Stimulated activated CD4-positive, alpha-beta T cell treated with anti-CD3 and anti-CD28 coated beads, Interleukin-2, amount 100 ng/mL, for 48 hours (primary cell): ENCODE data around the gene SH3BP1.
A peak's percentile ranks its signal among the peaks of the same experiment; 100 is the strongest.

Experiments
- DNase-seq, 2 donors: peaks; one replicate each; pipeline ENCODE4 v3.0.0-alpha.2; 2020

Gene SH3BP1

DNA sequence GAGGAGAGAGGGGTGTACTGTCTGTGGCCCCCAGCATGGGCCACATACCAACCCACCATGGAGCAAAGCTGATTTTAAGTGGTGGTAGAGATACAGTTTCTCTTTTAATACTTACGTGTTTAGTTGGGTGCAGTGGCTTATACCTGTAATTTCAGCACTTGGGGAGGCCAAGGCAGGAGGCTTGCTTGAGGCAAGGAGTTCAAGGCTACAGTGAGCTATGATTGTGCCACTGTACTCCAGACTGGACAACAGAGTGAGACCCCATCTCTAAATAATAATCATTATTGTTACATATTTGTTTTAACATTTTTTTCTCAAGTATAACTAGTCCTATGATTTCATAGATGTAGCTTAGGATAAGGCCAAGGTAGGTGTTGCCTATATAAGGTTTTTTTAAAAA, 22.0 kb upstream of the SH3BP1 start:
- DNase-seq = no peak

DNA sequence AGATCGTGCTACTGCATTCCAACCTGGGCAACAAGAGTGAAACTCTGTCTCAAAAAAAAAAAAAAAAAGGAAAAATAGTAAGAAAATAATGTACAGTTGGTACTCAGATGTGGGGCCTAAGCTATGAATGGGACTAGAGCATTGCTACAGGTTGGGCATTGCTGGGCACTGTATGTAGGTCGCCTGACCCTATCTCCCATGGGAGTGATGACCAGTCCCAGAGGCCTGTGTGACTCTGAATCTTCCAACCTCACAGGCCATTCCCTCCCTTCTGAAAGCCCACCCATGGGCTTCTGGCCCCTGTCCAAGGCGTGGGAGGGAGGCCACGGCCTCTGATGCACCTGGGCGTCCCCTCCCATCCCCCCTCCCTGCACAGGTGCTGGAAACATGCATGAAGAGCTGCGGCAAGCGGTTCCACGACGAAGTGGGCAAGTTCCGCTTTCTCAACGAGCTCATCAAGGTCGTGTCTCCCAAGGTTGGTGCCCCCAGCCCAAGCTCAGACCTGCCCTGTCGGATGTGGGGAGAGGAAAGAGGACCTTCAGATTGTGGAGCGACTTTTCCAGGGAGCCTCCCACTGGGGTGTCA, 21.3 kb upstream of the SH3BP1 start:
- DNase-seq = no peak

DNA sequence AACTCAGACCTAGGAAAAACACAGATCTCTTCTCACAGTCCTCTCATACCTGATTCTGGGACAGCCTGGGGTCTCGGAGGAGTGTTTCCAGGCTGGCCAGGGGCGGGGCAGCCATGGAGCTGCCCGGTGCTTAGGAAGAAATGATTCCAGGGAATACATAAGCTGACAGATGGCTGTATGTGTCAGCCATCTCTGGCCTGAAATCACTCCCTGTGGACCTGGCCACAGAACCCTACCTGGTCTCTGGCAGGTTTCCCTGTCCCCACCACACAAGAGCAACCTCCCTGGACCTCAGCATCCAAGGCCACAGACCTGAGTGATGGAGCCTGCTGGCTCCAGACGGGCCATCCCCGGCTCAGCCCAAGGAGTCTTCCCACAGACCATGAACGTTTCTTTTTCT, 20.8 kb upstream of the SH3BP1 start:
- DNase-seq = no peak

DNA sequence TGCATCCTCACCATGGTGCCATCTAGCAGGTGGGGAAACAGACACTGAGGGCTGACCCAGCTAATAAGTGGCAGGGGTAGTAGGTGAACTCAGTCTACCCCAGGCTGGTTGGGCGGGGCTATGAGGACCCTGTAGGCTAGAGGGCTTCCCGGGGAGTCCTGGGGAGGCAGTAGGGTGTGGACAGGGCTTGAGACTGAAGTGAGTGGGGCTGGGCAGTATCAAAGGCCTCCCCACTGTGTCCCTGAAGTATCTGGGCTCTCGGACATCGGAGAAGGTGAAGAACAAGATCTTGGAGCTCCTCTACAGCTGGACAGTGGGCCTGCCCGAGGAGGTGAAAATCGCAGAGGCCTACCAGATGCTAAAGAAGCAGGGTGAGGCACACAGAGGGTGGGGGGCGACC, 19.5 kb upstream of the SH3BP1 start:
- DNase-seq = no peak

DNA sequence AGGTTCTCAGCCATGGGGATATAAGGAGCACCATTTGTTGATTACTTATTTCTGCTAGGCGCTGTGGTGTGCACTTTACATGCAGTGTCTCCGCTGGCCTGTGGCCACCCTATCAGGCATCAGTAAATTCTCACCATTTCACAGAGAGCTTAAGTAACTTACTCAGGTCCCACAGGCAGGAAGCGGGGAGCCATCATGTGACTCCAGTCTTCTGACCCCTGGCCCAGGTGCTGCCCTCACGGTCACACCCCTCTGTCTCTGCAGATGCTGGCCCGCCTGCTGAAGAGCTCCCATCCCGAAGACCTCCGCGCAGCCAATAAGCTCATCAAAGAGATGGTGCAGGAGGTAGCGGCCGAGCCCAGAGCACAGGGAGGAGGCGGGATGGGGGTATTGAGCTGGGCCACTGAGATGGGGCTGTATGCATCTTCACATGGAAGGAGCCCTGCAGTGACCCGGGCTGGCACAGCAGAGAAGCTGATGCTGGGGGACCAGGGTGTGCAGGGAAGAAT, 18.1 kb upstream of the SH3BP1 start:
- no peak for DNase-seq

DNA sequence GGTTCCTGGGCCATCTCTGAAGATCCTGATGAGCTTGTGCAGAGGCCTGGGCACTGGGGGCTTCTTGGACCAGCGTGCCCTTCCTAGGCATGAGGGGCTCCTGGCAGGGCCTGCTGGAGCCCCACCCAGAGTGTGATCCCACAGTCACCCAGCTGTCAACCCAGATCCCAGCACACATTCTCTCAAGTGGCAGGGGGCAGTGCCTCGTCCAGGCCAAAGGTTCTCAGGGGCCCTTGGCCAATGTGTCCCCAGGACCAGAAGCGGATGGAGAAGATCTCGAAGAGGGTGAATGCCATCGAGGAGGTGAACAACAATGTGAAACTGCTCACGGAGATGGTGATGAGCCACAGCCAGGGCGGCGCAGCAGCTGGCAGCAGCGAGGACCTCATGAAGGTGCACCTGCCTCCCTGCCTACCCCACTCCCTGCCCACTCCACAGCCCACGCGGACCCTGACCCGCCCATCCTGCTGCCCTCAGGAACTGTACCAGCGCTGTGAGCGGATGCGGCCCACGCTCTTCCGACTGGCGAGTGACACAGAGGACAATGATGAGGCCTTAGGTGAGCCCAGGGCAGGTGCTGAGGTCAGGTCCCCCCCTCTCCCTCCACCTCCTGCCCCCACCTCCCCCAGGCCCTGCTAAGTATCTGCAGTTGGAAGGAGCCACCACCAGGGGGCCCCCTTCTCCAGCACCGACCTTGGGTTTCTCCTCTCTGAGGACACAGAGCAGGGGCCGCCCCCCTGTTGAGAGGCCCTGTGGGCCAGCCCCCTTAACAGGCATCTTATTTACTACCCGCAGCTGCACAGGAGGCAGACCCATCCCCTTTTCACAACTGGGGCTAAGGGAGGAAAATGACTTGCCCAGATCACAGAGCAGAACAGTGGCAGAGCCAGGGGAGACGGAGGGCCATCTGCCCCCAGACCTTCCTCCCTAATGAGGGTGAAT, 16.1 kb upstream of the SH3BP1 start:
- DNase-seq = peak; percentile 61 to 80

DNA sequence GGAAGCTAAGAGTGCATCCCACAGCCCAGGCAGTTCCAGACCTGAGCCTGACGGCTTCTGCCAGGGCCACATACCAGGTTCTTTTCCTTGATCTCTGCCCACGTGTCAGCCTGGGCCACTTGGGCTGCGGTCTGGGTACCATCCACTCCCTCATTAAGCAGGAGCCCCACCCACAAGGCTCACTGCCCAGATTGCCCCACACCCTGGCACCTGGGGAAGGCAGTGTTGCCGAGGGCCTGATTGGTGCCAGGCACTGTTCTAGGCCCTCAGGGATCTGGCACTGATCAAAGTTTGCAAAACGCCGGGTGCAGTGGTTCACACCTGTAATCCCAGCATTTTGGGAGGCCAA, 15.5 kb upstream of the SH3BP1 start:
- no peak for DNase-seq

DNA sequence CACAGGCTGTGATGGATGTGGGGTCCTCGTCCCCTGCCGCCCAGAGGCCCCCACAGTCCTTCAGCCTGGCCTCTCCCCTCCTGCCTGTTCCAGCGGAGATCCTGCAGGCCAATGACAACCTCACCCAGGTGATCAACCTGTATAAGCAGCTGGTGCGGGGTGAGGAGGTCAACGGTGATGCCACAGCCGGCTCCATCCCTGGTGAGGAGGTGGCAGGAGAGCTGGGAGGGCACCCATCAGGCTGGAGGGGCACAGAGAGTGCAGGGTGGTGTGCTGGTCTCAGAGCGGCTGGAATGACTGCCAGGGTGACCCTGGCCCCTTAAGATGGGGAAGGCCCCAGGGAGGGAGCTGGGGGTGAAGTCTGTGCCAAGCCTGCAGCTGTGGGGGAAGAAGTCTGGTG, 14.6 kb upstream of the SH3BP1 start:
- DNase-seq = no peak

DNA sequence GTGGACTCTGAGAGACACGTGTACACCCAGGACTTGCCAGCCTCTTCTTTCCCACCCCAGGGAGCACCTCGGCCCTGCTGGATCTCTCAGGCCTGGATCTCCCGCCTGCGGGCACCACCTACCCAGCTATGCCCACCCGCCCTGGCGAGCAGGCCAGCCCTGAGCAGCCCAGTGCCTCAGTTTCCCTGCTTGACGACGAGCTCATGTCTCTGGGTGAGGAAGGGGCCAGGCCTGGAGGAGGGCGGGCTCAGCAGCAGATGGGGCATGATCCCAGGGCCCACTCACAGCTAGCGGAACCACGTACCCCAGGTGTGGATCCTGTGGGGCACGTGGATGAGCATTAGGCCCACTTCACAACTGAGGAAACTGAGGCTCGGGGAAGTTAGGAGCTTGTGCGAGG, 13.7 kb upstream of the SH3BP1 start:
- no peak for DNase-seq

DNA sequence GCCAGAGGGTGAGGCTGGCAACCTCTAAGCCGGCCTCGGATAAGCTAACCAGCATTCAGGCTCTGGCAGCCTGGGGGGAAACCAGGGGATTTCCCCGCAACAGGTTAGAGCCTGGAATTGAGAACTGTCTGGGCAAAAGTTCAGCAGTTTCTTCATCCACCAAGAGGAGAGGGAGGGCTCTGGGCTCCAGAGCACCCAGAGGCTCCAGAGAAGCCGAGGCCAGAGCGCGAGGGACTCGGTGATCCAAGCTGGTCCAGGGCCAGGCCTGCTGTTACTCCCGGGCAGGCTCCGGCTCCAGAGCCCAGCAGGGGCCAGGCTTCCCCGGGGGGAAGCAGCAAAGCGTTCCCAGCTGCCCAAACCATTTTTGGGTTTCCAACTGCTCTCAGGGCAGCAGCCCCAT, 13.3 kb upstream of the SH3BP1 start:
- DNase-seq = no peak

DNA sequence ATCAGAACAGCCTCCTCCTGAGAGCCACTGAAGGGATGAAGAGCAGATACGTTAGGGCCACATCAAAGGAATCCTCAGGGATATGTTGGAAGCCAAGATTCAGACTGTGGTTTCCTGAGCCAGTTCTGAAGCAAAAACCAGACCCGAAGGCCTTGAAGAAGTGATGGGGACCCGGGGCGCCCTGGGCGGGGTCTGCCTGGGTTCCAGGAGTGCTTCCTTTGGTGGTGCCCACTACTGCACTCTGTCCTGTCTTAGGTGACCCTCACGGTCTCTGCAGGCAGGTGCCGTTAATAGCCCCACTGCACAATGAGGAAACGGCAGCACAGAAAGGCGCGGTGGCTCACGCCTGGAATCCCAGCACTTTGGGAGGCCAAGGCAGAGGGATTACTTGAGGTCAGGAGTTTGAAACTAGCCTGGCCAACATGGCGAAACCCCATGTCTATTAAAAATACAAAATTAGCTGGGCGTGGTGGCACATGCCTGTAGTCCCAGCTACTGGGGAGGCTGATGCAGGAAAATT, 12.9 kb upstream of the SH3BP1 start:
- no peak for DNase-seq

DNA sequence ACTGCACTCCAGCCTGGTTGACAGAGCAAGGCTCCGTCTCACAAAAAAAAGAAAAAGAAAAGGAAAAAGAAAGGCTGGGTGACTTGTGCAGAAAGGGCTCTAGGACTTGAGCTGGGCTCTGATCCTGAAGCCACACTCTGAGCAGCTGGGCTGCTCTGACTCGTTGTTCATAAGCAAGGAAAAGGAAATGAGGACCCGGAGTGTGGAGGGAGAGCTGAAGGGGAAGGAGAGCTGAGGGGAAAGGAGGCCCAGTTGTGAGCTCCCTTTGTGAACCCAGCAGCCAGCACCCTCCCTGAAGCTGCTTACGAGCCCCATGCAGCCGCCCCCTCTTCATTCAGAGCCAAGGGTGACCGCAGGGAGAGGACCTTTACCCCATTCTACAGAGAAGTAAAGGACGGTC, 12.3 kb upstream of the SH3BP1 start:
- no peak for DNase-seq

DNA sequence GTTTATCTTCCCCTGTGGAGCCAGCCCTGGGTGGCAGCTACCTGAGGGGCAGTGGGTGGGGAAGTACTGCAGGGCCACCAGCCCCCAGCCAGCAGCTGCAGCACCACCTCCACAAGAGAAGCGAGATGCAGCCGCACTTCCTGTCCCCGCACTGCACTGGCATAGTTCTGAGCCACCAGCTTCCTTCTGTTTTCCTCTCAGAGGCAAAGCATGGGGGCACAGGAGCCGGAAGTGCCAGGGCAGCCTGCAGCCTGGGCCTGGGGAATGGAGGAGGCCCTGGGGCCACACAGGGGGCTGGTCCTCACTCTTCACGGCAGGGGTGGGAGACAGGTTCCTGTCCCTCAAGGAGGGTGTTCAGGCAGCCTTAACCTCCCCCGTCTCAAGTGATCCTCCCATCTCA, 11.9 kb upstream of the SH3BP1 start:
- DNase-seq = no peak

DNA sequence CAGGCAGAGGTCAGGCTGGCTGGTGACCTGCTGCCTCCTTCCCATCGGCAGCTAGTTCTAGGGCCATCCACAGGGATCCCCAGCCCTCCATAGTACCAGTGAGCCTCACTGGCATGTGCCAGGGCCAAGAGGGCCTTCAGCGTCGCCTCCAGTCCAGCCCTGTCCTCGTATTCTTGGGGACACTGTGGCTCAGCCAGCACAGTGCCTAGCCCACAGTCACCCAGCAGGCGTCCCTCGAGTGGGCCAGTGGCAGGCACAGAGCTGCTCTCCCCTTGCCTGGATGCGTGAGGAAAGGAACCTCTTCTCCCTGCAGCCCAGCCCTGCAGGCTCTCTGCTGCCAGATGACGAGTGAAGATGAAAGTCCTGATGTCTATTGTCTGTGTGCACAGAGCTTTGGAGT, 10.6 kb upstream of the SH3BP1 start:
- no peak for DNase-seq

DNA sequence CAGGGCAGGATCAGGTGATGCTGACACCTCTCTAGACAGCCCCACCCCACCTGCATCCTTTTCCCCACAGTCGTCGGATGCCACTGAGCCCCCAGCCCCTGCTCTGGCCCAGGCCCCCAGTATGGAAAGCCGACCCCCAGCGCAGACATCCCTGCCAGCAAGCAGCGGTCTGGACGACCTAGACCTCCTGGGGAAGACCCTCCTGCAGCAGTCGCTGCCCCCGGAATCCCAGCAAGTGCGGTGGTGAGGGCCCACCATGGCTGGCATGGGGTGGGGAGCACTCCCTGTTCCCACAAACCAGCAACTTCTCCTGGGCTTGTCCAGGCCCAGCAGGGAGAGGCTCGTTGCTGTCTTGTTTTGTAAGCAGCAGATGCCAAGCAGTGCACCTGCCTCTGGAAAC, 9.5 kb upstream of the SH3BP1 start:
- DNase-seq = no peak

DNA sequence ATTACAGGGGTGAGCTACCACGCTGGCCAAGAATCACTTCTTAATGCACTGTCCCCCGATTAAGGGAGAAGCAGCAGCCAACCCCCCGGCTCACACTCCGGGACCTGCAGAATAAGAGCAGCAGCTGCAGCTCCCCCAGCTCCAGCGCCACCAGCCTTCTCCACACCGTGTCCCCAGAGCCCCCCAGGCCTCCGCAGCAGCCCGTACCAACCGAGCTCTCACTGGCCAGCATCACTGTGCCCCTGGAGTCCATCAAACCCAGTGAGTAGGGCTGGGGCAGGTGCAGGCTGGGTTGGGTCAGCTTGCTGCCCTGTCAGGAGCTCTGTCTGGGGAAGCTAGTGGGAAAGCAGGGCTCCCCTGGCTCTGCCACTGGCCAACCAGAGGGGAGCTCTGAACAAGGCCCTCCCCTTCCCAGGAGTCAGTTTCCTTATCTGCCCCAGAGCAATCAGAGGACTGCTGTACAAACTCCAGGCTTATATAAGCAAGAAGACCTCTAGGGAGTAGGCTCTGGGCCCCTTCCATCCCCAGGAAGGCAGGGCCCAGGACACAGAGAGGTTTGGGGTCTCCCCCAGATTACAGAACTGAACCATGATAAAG, 8.5 kb upstream of the SH3BP1 start:
- no peak for DNase-seq

DNA sequence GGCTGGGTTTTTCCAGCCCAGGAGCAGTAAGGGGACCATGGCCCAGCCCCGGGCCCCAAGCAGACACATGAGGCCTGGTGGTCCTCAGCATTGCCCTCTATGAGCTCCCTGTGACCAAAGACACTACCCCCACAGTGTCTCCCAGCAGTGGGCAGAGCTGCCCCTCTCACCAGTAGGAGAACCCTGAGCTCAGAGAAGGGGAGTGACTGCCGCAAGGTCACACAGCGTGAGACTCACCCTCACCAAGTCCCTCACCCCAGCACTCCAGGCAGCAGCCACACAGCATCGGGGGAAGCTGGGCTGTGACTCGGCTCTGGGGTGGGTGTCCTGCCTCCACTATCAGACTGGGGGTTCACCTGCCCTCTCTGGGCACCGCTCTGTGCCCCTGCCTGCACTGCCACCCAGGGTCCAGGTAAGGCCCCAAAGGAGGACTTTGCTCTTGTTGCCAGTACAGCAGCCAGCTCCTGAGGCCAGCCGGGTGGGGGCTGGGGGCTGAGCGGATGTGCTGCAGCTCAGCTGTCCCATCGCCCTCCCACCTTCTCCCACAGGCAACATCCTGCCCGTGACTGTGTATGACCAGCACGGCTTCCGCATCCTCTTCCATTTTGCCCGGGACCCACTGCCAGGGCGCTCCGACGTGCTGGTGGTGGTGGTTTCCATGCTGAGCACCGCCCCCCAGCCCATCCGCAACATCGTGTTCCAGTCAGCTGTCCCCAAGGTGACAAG, 7.9 kb upstream of the SH3BP1 start:
- no peak for DNase-seq

DNA sequence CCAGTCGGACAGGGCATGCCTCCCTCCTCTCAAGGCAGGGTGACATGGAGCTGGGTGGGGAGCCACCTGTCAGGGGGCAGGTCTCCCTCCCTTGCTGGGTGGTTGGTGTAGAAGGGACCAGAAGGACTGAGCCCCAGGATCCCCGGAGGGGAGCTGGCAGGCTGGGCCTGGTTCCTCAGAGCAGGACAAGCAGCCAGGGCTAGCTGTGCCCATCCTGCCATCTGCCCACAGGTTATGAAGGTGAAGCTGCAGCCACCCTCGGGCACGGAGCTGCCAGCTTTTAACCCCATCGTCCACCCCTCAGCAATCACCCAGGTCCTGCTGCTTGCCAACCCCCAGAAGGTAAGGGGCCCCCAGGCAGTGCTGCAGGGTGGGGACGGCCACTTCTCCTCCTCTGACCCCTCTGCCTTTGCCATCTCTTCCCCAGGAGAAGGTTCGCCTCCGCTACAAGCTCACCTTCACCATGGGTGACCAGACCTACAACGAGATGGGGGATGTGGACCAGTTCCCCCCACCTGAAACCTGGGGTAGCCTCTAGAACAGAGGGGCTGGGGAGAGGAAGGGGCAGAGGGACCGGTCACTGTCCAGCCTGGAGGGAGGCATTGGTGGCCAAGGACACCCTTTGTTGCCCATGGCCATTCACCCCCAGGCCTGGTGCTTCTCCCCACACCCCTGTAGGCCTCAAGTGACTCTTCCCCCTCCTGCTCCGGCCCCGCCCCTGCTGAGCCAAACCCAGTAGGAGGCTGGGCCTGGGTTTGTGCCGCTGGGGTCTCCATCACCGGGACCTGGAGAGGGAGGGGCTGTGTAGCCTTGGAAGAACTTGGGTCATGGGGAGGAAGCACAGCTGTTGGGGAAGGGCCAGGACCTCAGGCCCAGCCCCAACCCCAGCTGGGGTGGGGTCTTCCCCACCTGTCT, 7.0 kb upstream of the SH3BP1 start:
- DNase-seq = no peak

DNA sequence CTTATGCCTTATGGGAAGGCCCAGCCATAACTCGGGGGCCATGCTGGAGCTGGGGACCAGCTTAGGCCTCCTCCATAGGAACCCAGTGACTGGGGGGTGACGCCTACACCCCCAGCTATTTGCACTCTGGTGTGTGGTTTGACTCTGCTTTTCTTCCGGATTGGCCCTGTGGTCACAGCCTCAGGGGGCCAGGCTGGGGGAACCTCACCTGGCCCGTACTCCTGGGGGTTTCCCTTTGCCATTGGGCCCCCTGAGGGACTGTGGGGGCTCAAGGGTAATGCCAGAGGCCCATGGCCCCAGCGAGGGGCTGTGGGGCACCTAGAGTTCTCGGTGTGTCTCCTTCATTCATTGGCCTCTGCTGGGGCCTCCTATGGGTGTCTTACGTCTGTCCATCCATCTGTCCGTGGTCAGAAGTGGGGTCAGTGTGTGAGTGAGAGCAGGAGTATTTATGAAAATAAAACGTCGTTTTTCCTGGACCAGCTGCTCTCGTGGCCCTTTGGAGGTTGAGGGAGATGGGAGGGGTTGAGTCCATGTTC, 6.3 kb upstream of the SH3BP1 start:
- no peak for DNase-seq

DNA sequence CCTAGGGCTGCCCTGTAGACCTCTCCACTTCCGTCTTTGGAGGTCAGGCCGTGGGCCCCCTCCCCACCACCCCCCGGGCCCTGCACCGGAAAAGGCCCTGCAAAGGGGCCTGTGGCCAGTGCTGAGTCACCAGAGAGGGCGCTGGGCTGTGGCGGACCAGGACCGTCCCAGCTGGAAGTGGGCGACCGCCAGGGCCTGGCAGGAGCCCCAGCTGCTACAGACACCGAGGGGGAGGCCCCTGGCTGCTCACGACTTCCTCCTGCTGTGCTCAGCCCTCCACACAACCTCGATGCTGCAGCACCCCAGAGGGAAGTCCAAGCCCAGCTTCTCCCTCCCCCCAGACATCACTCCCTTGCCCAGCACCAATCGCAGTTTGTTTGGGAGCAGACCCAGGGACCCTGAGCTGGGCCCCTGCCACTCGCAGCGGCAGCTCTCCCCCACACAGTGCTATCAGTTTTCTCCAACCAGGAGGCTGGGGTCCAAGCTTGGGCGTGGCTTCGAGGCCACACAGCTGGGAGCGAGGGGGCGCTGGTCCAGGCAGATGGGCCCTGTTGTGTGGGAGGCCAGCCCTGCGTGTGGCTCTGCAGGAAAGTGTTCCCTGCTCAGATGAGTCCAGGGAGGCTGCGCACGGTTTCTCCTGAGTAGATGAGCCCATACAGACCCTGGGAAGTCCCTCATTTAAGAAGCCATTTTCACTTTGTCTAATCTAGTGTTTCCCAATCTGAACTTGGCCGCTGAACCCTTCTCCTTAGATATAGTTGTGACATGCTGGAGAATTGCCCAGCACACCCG, 5.6 kb upstream of the SH3BP1 start:
- no peak for DNase-seq

DNA sequence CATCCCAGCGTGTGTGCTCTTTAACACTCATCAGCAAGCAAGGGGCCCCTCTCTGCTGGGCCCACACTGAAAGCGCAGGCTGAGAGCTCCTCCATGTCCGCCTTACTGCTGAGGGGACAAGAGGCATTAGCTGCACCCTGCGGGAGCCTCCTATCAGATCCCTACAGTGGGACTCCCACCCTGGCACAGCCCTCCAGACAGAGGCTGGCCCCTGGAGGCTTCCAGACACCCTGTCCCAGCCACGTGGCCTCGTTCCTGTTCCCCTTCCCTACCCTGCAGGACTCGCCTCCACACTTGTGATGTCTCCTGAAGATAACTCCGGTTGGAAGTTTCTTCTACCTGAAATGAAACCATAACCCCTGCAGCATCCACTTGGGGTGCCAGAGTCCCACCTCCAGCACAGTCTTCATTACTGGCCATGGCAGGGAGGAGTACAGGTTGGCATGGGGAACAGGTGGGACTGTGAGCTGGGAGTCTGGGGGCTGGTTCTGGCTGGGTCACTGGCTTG, 5.0 kb upstream of the SH3BP1 start:
- DNase-seq = no peak
